ENCODE results near the gene NLRP3.

The NLRP3 gene

GRCh38 chr1:247471445-247472016 is 55.6 kb downstream of the NLRP3 start:
- no peak for ATAC-seq

DNA sequence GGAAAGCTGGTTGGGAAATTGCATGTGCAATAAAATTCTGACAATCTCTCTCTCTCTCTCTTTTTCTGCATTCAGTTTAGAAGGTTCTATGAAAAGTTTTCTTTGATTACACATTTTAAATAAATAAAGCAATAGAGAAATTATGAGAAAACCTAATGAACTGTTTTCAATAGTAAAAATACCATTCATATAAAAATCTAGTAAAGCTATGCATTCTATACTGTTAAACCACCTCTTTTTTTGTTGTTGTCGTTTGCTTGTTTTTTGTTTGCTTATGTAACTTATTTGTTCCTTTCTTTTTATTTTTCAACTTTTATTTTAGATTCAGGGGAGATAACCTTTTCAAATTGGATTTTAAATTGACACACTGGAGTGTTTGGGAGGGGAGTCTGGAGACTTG is 56.1 kb downstream of the NLRP3 start:
- no peak for ATAC-seq

More at GRCh38 chr1:247471445-247472016, 55.6 kb downstream of the NLRP3 start:
- TF ChIP-seq RARB (CRISPR knock-in tag; IDR thresholded peaks at IDR 0.05) (no peak), ZFP30 (CRISPR knock-in tag; IDR thresholded peaks at IDR 0.05) (no peak), ZFP3 (CRISPR knock-in tag; IDR thresholded peaks at IDR 0.05) (no peak), ZC3H10 (CRISPR knock-in tag; IDR thresholded peaks at IDR 0.05) (no peak), TCF4 (CRISPR knock-in tag; IDR thresholded peaks at IDR 0.05; ENCODE audit: borderline replicate concordance) (no peak)
- TF ChIP-seq, protein P1, sequence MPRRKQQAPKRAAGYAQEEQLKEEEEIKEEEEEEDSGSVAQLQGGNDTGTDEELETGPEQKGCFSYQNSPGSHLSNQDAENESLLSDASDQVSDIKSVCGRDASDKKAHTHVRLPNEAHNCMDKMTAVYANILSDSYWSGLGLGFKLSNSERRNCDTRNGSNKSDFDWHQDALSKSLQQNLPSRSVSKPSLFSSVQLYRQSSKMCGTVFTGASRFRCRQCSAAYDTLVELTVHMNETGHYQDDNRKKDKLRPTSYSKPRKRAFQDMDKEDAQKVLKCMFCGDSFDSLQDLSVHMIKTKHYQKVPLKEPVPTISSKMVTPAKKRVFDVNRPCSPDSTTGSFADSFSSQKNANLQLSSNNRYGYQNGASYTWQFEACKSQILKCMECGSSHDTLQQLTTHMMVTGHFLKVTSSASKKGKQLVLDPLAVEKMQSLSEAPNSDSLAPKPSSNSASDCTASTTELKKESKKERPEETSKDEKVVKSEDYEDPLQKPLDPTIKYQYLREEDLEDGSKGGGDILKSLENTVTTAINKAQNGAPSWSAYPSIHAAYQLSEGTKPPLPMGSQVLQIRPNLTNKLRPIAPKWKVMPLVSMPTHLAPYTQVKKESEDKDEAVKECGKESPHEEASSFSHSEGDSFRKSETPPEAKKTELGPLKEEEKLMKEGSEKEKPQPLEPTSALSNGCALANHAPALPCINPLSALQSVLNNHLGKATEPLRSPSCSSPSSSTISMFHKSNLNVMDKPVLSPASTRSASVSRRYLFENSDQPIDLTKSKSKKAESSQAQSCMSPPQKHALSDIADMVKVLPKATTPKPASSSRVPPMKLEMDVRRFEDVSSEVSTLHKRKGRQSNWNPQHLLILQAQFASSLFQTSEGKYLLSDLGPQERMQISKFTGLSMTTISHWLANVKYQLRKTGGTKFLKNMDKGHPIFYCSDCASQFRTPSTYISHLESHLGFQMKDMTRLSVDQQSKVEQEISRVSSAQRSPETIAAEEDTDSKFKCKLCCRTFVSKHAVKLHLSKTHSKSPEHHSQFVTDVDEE (CRISPR knock-in tag; IDR thresholded peaks at IDR 0.05), result no peak

DNA sequence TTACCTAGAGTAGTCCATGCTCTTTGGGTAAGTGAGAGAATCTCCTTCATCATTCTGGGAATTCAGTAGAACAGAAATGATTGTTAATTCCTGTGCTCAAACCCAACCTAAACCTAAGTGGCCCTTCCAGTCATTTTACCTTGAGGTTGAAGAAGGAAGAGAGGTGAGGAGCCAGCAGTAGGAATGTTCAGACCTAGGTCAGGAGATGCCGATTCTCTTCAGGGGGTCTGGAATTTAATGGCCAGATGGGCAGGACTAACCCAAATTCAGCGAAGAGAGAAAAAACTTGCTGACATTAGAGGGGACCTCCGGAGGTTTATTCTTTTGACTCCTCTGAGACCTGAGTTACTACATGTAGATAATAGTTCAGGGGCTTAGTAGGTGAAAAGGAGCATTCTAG is 58.4 kb downstream of the NLRP3 start:
- no peak for ATAC-seq
- no peak for TF ChIP-seq GLIS3 (CRISPR knock-in tag; IDR thresholded peaks at IDR 0.05)
- no peak for TF ChIP-seq BACH2 (CRISPR knock-in tag; IDR thresholded peaks at IDR 0.05; ENCODE audit: borderline replicate concordance)
- no peak for TF ChIP-seq SNAI2 (CRISPR knock-in tag; IDR thresholded peaks at IDR 0.05)
- TF ChIP-seq ZNF8 (CRISPR knock-in tag; IDR thresholded peaks at IDR 0.05), result no peak
- TF ChIP-seq CSDC2 (CRISPR knock-in tag; IDR thresholded peaks at IDR 0.05), result no peak
- TF ChIP-seq ZNF70 (CRISPR knock-in tag; IDR thresholded peaks at IDR 0.05), result no peak
- TF ChIP-seq, protein P2, sequence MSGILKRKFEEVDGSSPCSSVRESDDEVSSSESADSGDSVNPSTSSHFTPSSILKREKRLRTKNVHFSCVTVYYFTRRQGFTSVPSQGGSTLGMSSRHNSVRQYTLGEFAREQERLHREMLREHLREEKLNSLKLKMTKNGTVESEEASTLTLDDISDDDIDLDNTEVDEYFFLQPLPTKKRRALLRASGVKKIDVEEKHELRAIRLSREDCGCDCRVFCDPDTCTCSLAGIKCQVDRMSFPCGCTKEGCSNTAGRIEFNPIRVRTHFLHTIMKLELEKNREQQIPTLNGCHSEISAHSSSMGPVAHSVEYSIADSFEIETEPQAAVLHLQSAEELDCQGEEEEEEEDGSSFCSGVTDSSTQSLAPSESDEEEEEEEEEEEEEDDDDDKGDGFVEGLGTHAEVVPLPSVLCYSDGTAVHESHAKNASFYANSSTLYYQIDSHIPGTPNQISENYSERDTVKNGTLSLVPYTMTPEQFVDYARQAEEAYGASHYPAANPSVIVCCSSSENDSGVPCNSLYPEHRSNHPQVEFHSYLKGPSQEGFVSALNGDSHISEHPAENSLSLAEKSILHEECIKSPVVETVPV (CRISPR knock-in tag; IDR thresholded peaks at IDR 0.05), result no peak
- no peak for TF ChIP-seq ARNTL (CRISPR knock-in tag; IDR thresholded peaks at IDR 0.05; ENCODE audit: borderline replicate concordance, low read depth)
- TF ChIP-seq, protein P1 (CRISPR knock-in tag; IDR thresholded peaks at IDR 0.05), result no peak
- TF ChIP-seq, protein P3, sequence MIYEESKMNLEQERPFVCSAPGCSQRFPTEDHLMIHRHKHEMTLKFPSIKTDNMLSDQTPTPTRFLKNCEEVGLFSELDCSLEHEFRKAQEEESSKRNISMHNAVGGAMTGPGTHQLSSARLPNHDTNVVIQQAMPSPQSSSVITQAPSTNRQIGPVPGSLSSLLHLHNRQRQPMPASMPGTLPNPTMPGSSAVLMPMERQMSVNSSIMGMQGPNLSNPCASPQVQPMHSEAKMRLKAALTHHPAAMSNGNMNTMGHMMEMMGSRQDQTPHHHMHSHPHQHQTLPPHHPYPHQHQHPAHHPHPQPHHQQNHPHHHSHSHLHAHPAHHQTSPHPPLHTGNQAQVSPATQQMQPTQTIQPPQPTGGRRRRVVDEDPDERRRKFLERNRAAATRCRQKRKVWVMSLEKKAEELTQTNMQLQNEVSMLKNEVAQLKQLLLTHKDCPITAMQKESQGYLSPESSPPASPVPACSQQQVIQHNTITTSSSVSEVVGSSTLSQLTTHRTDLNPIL (CRISPR knock-in tag; IDR thresholded peaks at IDR 0.05; ENCODE audit: low read depth), result no peak
- TF ChIP-seq ZFP30 (CRISPR knock-in tag; IDR thresholded peaks at IDR 0.05), result no peak
- TF ChIP-seq ZC3H10 (CRISPR knock-in tag; IDR thresholded peaks at IDR 0.05), result no peak

More for the DNA sequence above, 56.1 kb downstream of the NLRP3 start:
- TF ChIP-seq RARB (CRISPR knock-in tag; IDR thresholded peaks at IDR 0.05), result no peak
- TF ChIP-seq CSDC2 (CRISPR knock-in tag; IDR thresholded peaks at IDR 0.05), result no peak
- TF ChIP-seq, protein P4, sequence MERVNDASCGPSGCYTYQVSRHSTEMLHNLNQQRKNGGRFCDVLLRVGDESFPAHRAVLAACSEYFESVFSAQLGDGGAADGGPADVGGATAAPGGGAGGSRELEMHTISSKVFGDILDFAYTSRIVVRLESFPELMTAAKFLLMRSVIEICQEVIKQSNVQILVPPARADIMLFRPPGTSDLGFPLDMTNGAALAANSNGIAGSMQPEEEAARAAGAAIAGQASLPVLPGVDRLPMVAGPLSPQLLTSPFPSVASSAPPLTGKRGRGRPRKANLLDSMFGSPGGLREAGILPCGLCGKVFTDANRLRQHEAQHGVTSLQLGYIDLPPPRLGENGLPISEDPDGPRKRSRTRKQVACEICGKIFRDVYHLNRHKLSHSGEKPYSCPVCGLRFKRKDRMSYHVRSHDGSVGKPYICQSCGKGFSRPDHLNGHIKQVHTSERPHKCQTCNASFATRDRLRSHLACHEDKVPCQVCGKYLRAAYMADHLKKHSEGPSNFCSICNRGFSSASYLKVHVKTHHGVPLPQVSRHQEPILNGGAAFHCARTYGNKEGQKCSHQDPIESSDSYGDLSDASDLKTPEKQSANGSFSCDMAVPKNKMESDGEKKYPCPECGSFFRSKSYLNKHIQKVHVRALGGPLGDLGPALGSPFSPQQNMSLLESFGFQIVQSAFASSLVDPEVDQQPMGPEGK (CRISPR knock-in tag; IDR thresholded peaks at IDR 0.05; ENCODE audit: borderline replicate concordance), result no peak
- TF ChIP-seq, protein P2 (CRISPR knock-in tag; IDR thresholded peaks at IDR 0.05), result no peak
- no peak for TF ChIP-seq ZFP30 (CRISPR knock-in tag; IDR thresholded peaks at IDR 0.05)
- TF ChIP-seq POU6F1 (CRISPR knock-in tag; IDR thresholded peaks at IDR 0.05; ENCODE audit: borderline replicate concordance, low read depth), result no peak
- no peak for TF ChIP-seq TCF4 (CRISPR knock-in tag; IDR thresholded peaks at IDR 0.05; ENCODE audit: borderline replicate concordance)
- no peak for TF ChIP-seq GLIS3 (CRISPR knock-in tag; IDR thresholded peaks at IDR 0.05)
- no peak for TF ChIP-seq ZC3H10 (CRISPR knock-in tag; IDR thresholded peaks at IDR 0.05)
- TF ChIP-seq ESRRG (CRISPR knock-in tag; IDR thresholded peaks at IDR 0.05), result no peak
- no peak for TF ChIP-seq ZNF70 (CRISPR knock-in tag; IDR thresholded peaks at IDR 0.05)
- TF ChIP-seq SNAI2 (CRISPR knock-in tag; IDR thresholded peaks at IDR 0.05), result no peak
- no peak for TF ChIP-seq ISL1 (CRISPR knock-in tag; IDR thresholded peaks at IDR 0.05)
- no peak for TF ChIP-seq OSR1 (CRISPR knock-in tag; IDR thresholded peaks at IDR 0.05)
- TF ChIP-seq ARNTL (CRISPR knock-in tag; IDR thresholded peaks at IDR 0.05; ENCODE audit: borderline replicate concordance, low read depth), result no peak
- no peak for TF ChIP-seq ZFP3 (CRISPR knock-in tag; IDR thresholded peaks at IDR 0.05)
- TF ChIP-seq ZNF565 (CRISPR knock-in tag; conservative IDR thresholded peaks at IDR 0.05; ENCODE audit: low read depth), result no peak

Data from SK-N-SH treated with all-trans-retinoic acid at 6 μM for 48 hours (cell line).